ENCODE results near the gene KCTD20.

- no peak for TF ChIP-seq CTCF (IDR thresholded peaks at IDR 0.05; ENCODE audit: low read length)
- TF ChIP-seq EZH2 (optimal IDR thresholded peaks at IDR 0.05; ENCODE audit: low read depth, low read length): no peak
Observed at GRCh38 chr6:36459501-36459900, 16.7 kb downstream of the KCTD20 start.

All from MM.1S (cell line).